ENCODE results near the gene BCL6.

GRCh38 chr3:187736418-187736871 lies 8.8 kb downstream of the BCL6 start:
- TF ChIP-seq CTCF (IDR thresholded peaks at IDR 0.05) (no peak), POLR2AphosphoS5 (IDR thresholded peaks at IDR 0.05; ENCODE audit: low read depth, low read length) (no peak), REST (IDR thresholded peaks at IDR 0.05; ENCODE audit: insufficient read depth in 1 of 2, low read depth in 2 of 2, low read length in 1 of 2) (no peak), TCF7L2 (IDR thresholded peaks at IDR 0.05; ENCODE audit: low read depth, low read length) (no peak)
